GM19023 (cell line): Measurements from ENCODE around the gene CAMK2N2.

Experiments
- ATAC-seq: cut with Tn5 transposase; IDR thresholded peaks from one replicate; pipeline ENCODE4 v1.9.1; 2021; ENCODE audit warnings: mild to moderate bottlenecking, moderate library complexity; ENCODE audit not compliant: unreplicated experiment

CAMK2N2 gene

DNA sequence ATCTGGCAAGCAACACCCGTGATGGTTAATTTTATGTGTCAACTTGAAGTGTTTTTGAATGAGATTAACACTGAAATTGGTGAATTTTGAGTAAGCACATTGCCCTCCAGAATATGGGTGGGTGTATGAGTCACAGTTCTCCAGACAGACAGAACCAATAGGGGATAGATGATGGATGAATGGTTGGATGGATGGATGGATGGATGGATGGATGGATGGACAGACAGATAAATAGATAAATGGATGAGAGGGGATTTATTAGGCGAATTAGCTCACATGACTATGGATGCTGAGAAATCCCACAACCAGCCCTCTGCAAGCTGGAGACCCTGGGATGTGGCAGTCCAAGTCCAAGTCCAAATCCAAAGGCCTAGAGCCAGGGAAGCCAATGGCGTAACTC, 37.4 kb downstream of the CAMK2N2 start:
- ATAC-seq, result no peak

DNA sequence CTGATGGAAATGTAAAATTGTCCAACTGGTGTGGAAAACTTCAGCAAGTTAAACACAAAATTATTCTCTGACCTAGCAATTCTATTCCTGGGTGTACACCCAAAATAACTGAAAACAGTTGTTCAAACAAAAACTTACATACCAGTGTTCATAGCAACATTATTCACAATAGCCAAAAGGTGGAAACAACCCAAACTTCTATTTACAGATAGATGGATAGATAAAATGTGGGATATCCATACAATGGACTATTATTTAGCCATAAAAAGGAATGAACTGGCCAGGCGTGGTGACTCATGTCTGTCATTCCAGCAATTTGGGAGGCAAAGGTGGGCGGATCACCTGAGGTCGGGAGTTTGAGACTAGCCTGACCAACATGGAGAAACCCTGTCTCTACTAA, 38.8 kb downstream of the CAMK2N2 start:
- no peak for ATAC-seq

DNA sequence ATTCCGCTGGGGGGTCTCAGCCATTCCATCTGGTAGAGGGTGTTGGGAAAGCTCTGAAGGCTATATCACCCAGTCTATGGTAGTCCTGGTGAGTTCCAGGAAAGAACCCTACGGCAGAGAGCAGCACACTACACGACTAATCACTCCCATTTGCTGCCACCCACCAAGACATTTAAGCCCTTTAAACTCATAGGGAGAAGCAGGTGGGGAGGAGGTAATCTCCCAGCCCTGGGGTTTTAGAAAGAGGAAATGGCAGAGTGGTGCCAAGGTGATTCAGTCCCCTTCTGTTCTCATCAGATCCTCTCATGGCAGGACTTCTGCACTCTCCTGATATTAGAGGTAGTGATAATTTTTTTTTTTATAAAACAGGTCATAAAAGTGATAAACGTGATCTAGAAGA, 42.5 kb downstream of the CAMK2N2 start:
- no peak for ATAC-seq

DNA sequence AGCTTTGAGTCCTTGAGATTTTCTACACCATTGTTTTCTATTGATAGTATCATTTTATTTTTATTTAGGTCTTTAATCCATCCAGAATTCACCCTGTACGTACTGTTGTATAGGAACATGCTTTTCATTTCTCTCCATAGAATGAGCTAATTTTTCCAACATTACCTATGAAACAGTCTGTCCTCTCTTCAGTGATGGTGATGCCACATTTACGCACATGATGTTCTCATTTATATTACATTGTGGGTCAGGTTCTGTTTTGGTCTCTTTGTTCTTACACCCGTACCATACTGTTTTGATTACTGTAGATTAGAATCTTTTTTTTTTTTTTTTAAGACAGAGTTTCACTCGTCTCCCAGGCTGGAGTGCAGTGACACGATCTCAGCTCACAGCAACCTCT, 49.6 kb downstream of the CAMK2N2 start:
- ATAC-seq, result no peak

DNA sequence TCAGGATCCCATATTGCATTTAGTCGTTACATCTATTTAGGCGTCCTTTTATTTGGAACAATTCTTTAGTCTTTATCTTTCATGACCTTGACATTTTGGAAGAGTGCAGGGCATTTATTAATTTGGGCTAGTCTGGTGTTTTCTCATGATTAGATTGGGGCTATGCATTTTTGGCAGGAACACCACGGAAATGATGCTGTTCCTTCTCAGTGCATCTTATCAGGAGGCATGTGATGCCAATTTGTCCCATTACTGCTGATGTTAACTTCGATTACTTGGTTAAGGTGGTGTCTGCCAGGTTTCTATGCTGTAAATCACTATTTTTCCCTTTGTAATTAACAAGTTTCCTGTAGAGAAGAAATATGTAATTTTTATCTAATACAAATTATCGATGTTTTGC, 50.1 kb downstream of the CAMK2N2 start:
- no peak for ATAC-seq
